NB4 (cell line): ENCODE measurements around the gene DSCAML1.

Source experiments
- CTCF ChIP-seq: IDR thresholded peaks from one replicate; pipeline ENCODE4 v1.5.1; 2012; ENCODE audit warnings: low read depth, low read length
- MAX ChIP-seq: IDR thresholded peaks from 2 replicates; pipeline ENCODE4 v1.6.1; 2011; ENCODE audit warnings: low read depth, low read length
- MYC ChIP-seq: IDR thresholded peaks from 2 replicates; pipeline ENCODE4 v1.6.1; 2011; ENCODE audit warnings: low read depth, low read length
- POLR2A ChIP-seq: IDR thresholded peaks from 2 replicates; pipeline ENCODE4 v1.6.1; 2011; ENCODE audit warnings: mild to moderate bottlenecking; ENCODE audit not compliant: insufficient read length; ENCODE audit errors: extremely low read depth

- TF ChIP-seq CTCF, result no peak
- no peak for TF ChIP-seq POLR2A
- TF ChIP-seq MYC, result no peak
- TF ChIP-seq MAX, result no peak
Measured at GRCh38 chr11:117681438-117681837, 115.6 kb downstream of the DSCAML1 start.
